Measurements from ENCODE around the gene CAPN14.

DNA sequence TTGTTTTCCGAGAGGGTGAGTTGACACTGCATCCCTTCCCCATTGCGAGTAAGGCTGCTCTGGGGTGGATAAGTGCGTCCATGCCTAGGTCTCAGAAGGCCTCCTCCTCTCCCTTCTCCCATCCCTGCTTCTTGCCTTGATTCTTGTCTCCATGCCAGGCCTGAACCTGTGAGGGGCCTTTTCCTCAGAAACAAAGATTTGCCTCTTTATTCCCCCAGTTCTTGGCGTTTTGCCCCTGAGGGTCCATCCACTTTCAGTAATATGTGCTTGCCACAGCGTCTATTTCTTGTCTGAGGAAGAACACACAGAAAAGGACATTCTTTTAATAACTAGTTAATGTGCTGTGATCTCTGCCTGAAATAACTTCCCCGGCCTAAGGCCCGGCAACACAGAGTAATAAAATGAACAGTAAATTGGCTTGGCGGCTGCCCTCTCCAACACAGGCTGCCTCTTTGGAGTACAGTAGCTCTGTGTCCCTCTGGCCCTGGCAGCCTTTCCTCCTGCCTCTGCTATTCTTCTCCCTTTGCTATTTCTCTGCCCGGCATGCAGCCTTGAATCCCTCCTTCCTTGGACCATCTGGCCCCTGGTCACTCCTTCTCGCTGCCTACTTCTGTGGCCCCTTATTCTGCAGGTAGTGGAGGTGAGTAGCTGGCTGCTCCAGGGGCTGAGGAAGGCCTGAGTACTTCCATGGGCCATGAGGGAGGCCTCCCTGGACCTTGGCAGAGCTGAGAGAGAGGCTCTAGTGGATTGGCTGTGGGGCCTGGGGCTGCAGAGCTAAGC, 21.0 kb upstream of the CAPN14 start:
- TF ChIP-seq, protein P1, sequence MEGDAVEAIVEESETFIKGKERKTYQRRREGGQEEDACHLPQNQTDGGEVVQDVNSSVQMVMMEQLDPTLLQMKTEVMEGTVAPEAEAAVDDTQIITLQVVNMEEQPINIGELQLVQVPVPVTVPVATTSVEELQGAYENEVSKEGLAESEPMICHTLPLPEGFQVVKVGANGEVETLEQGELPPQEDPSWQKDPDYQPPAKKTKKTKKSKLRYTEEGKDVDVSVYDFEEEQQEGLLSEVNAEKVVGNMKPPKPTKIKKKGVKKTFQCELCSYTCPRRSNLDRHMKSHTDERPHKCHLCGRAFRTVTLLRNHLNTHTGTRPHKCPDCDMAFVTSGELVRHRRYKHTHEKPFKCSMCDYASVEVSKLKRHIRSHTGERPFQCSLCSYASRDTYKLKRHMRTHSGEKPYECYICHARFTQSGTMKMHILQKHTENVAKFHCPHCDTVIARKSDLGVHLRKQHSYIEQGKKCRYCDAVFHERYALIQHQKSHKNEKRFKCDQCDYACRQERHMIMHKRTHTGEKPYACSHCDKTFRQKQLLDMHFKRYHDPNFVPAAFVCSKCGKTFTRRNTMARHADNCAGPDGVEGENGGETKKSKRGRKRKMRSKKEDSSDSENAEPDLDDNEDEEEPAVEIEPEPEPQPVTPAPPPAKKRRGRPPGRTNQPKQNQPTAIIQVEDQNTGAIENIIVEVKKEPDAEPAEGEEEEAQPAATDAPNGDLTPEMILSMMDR (IDR thresholded peaks at IDR 0.05 in 8 of 11, conservative IDR thresholded peaks at IDR 0.05 in 3 of 11) = no peak
- TF ChIP-seq POLR2AphosphoS5 (IDR thresholded peaks at IDR 0.05) = no peak
- no peak for TF ChIP-seq POLR2A (IDR thresholded peaks at IDR 0.05)
